ENCODE data around the gene BMP3. TPM values are rescaled to one million over a fixed set of nuclear protein-coding genes. Genes with fewer than 3 reads are reported as not detected.

The BMP3 gene
- total RNA-seq, 2 donors from 2014 or later, result 0.08 to 0.52 TPM

DNA sequence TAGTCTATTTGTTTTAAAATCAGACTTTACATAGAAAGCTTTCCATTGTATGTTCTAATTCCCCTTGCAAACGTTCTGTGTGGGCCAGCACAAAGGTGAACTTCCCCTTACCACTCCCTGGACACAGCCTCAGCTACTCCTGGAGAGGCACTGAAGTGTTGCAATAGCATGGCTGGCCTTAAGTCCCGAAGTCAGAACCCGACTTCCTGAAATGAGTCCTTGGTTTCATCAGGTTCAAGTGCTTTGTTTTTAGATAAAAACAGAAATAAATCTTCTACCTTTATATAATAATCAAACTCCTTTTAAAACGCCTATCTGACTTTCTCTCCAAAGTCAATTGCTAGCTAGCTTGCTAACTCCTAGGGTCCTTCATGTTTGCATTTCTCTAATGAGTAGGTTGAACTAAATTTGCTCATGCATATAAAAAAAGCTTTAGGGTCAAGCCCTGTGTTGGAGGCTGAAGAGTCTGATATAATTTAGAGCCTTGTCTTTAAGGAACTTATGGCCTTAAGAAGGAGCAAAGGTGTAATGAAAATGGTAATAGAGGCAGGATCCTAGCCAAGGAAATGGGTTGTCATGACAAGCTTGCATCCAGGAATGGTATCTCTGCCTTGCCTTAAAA lies 9.0 kb downstream of the BMP3 start:
- DNase-seq (ENCODE audit: low spot score), result no peak
- H3K27ac ChIP-seq, result no peak overlapping the region
- H3K4me1 ChIP-seq, result no peaks in the 10 kb centered on the region
- no peak overlapping the region for H3K4me3 ChIP-seq
- H3K36me3 ChIP-seq, result no peaks in the 10 kb centered on the region
- no peaks in the 10 kb centered on the region for H3K27me3 ChIP-seq
- H3K9me3 ChIP-seq, result no peaks in the 10 kb centered on the region
- TF ChIP-seq, protein P1, sequence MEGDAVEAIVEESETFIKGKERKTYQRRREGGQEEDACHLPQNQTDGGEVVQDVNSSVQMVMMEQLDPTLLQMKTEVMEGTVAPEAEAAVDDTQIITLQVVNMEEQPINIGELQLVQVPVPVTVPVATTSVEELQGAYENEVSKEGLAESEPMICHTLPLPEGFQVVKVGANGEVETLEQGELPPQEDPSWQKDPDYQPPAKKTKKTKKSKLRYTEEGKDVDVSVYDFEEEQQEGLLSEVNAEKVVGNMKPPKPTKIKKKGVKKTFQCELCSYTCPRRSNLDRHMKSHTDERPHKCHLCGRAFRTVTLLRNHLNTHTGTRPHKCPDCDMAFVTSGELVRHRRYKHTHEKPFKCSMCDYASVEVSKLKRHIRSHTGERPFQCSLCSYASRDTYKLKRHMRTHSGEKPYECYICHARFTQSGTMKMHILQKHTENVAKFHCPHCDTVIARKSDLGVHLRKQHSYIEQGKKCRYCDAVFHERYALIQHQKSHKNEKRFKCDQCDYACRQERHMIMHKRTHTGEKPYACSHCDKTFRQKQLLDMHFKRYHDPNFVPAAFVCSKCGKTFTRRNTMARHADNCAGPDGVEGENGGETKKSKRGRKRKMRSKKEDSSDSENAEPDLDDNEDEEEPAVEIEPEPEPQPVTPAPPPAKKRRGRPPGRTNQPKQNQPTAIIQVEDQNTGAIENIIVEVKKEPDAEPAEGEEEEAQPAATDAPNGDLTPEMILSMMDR (IDR thresholded peaks at IDR 0.05), result no peak

DNA sequence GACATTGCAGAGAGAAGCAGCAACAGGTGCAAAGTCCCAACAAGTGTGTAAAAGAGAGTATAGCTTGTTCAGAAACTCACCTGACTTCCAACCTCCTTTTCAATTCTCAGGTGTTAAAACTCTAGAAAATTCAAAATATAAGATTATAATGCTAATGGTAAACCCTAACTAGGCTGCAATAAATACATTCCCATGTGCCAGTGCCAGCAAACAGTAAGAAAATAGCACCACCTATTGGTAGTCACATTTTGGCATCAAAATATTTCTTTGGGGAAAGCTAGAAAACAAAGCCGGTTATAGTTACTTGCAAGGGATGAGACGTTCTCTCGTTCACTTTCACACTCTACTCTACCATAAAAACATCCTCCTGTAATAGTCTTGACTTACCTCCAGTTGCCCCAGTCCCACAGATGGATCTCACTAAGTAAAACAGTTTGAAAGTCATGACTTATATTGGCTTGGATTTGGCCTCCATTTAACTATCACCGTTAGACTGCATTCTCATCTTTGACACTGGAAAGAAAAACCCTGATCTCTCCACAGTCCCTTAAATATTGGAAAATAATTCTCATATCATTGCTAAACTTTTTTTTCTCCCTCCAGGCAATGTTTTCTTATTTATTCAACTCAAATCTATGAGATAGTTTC lies 9.6 kb downstream of the BMP3 start:
- TF ChIP-seq, protein P1 (IDR thresholded peaks at IDR 0.05), result peak; percentile 51 to 72
- H3K36me3 ChIP-seq, result no peaks in the 10 kb centered on the region
- H3K9me3 ChIP-seq, result no peaks in the 10 kb centered on the region
- H3K27ac ChIP-seq, result no peak overlapping the region
- H3K4me1 ChIP-seq, result no peaks in the 10 kb centered on the region
- DNase-seq (ENCODE audit: low spot score), result no peak
- no peak overlapping the region for H3K4me3 ChIP-seq
- no peaks in the 10 kb centered on the region for H3K27me3 ChIP-seq

DNA sequence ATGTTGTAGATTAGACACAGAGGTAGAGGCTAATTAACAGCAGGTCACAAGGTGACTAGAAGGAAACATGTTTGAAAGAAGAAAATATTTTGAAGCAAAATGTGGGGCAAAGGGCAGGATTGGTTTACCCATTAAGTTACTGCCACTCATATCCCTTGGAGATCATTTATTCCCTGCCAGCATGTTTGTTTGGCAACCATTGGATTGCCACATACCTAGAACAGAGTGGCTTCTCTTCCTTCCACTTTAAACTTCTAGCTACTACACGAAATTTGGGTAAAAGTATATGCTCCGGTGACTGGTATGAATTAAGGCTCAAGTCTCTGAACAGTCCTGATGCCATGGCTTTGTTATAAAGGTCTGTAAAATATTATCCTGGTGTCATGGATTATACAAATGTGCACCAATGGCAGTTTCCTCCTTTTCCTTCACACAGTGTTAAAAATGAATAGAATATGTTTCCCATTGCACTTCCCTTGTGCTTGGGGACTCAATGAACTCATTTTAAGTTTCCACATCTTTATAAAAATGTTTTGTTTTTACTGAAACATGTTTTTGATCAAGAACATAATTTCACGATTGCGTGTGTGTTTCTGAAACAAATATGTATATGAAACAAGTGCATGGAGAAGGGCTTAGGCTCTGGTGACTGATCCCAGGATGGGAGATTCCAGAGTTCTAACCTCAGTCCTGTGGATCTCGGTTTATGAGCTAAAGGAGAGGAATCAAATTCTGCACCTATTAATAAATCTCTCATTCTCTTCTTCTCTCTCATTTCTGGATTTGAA lies 12.3 kb downstream of the BMP3 start:
- no peak overlapping the region for H3K4me3 ChIP-seq
- no peaks in the 10 kb centered on the region for H3K36me3 ChIP-seq
- H3K9me3 ChIP-seq, result no peaks in the 10 kb centered on the region
- H3K27ac ChIP-seq, result no peak overlapping the region
- TF ChIP-seq, protein P1 (IDR thresholded peaks at IDR 0.05), result no peak
- H3K27me3 ChIP-seq, result no peaks in the 10 kb centered on the region
- H3K4me1 ChIP-seq, result no peaks in the 10 kb centered on the region
- DNase-seq (ENCODE audit: low spot score), result no peak

DNA sequence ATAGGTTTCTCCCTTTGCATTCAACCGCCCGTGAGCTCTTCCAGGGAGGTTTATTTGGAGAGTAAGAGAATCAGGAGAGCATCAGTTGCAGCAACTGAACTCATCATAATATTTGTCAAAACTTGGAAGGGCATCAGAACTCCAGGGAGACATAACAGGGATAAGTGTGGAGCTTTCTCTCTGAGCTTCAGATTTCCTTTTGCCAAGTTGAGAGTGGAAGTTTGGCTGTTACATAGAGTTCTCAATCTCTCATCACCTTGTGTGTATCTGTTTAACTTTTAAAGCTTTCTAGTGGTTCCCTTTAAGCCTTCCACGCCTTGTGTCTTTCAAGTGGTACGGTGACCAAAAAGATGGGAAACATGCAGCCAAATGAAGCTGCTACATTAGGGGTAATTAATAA lies 18.8 kb downstream of the BMP3 start:
- TF ChIP-seq, protein P1 (IDR thresholded peaks at IDR 0.05), result no peak
- H3K27me3 ChIP-seq, result no peaks in the 10 kb centered on the region
- H3K9me3 ChIP-seq, result no peaks in the 10 kb centered on the region
- H3K27ac ChIP-seq, result no peak overlapping the region
- DNase-seq (ENCODE audit: low spot score), result no peak
- H3K36me3 ChIP-seq, result no peaks in the 10 kb centered on the region
- H3K4me3 ChIP-seq, result no peak overlapping the region
- H3K4me1 ChIP-seq, result peaks cover 0 to 12% of the 10 kb centered on the region in 2 donors

DNA sequence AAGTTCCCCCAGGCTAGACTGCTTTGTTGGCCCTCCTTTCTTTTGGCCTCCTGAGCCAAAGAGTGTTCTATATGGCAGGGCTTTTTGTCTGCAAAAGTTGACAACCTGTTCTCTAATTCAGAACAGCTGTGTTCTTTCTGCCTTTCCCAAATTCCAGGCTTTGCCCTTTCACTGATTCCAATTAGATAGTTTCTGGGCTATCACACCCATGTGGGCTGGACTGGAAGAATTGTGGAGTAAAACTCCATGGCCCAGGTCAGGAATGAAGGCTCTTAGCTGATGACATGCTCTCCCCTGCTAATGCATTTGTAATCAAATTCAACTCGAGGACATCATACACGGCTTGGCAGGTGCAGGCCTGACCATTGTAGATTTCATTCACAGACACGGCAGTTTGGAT lies 19.4 kb downstream of the BMP3 start:
- H3K27me3 ChIP-seq, result no peaks in the 10 kb centered on the region
- TF ChIP-seq, protein P1 (IDR thresholded peaks at IDR 0.05), result no peak
- no peaks in the 10 kb centered on the region for H3K9me3 ChIP-seq
- no peak for DNase-seq (ENCODE audit: low spot score)
- H3K36me3 ChIP-seq, result no peaks in the 10 kb centered on the region
- peaks cover 0 to 12% of the 10 kb centered on the region in 2 donors for H3K4me1 ChIP-seq
- no peak overlapping the region for H3K27ac ChIP-seq
- H3K4me3 ChIP-seq, result no peak overlapping the region
